ENCODE measurements around the gene OARD1.

DNA sequence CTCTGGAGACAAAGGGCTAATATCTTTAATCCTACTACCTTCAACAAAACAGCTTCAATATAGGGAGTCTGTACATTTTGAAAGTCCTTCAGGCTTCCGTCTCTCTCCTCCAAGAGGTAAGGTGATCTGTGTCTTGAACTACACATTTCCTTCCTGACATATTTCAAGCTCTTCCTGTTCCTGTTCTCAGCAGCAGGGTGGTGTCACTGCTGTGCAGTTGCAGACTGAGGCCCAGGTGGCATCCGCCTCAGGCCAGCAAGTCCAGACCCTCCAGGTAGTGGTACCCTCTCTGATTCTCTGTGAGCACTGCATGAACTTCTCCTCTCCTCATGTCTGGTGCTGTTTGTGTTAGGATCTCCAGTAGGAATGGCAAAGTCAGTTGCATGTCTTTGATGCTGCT is 8.5 kb upstream of the OARD1 start:
- TF ChIP-seq ISL1 (CRISPR knock-in tag; IDR thresholded peaks at IDR 0.05) (no peak), RARB (CRISPR knock-in tag; IDR thresholded peaks at IDR 0.05) (no peak), OSR1 (CRISPR knock-in tag; IDR thresholded peaks at IDR 0.05) (no peak), ZNF8 (CRISPR knock-in tag; IDR thresholded peaks at IDR 0.05) (no peak), ARNTL (CRISPR knock-in tag; IDR thresholded peaks at IDR 0.05; ENCODE audit: borderline replicate concordance, low read depth) (no peak), PATZ1 (CRISPR knock-in tag; IDR thresholded peaks at IDR 0.05; ENCODE audit: borderline replicate concordance) (no peak), BACH2 (CRISPR knock-in tag; IDR thresholded peaks at IDR 0.05; ENCODE audit: borderline replicate concordance) (no peak), ESRRG (CRISPR knock-in tag; IDR thresholded peaks at IDR 0.05) (no peak), PPARA (CRISPR knock-in tag; IDR thresholded peaks at IDR 0.05; ENCODE audit: borderline replicate concordance) (no peak), CREB5 (CRISPR knock-in tag; IDR thresholded peaks at IDR 0.05; ENCODE audit: low read depth) (no peak), ZFP30 (CRISPR knock-in tag; IDR thresholded peaks at IDR 0.05) (no peak)

Measured in SK-N-SH treated with all-trans-retinoic acid at 6 μM for 48 hours (cell line).